NCI-H2171 (cell line): ENCODE measurements around the gene GGT5.

Experiments used
- DNase-seq: peaks from one replicate; lab custom pipeline; 2025; lab: John Stamatoyannopoulos, UW

The GGT5 gene

GRCh38 chr22:24181996-24182899 lies 62.6 kb downstream of the GGT5 start:
- DNase-seq: no peak

DNA sequence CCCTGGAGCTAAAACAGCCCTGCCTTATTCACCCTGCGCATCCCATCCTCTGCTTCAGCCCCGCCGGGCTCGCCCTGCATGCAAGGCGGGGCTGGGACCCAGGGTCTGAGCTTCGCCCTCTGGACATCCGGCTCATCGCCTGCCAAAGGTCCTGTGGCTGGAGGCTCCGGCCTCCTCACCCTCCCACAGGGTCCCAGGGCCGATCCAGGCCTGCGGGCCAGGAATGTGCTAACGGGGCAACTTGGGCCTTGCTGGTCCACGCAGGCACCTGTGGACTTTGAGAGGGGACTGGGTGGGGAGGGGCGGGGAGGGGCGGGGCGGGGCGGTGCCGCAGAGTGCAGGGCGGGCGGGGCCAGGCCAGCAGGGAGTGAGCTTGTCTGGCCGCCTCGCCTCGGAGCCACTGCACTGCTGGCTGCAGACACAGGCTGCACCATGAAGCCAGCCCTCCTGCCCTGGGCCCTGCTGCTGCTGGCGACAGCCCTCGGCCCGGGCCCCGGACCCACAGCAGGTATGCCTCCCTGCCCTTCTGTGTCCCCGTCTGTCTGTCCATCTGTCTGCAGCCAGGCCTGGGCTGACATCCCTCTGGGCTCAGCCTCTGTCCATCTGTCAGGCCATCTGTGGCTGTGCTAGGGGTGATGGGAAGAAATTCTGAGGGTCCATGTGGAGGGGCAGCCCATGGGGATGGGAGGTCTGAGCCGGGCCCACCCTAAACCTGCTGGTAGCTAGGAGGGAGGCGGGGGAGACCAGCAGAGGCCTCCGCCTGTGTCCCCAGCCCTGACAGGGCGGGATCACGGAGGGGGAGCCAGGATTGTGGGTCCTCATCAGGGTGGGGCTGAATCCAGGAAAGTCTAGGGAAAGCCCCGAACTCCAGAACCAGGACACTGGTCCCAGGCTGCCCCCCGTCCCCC lies 63.5 kb downstream of the GGT5 start, which contains the start of gene SUSD2:
SUSD2 (plus strand) TSS at position 400 of the 908 bp plus-strand sequence; CDS start at position 433, 33 bp downstream.
- DNase-seq: no peak

DNA sequence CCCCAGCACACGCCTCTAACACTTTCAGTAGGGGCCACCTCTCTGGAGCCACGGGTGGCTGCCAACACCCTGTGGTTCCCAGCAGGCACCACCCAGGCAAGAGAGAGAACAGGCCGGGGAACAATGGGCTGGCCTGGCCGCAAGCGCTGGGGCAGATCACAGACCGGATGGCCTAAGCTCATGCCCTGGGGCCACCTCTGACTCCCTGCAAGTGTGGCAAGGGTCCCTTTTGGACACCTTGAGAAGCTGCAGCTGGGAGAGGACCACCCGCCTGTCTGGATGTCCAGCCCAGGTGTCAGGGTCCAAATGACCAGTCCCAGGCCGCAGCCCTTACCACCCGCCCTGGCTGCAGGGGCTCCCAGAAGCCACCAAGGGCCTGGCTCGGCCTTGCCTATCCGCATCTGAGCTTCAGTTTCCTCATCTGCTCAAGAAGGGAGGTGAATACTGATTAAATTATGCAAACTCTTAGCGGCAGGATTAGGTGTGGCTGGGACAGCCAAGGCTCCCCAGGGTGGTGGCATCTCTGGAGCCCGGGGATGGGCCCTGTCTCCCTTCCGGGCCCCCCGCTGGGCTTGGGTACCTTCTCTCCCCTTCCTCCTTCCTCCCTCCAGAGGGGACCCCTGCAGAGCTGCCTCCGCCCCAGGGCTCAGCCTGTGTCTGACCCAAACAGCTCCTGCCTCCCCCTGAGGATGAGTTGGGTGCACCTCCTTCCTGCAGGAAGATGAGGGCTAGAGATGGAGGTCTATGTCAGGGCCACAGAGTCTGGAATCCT lies 64.4 kb downstream of the GGT5 start:
- no peak for DNase-seq

DNA sequence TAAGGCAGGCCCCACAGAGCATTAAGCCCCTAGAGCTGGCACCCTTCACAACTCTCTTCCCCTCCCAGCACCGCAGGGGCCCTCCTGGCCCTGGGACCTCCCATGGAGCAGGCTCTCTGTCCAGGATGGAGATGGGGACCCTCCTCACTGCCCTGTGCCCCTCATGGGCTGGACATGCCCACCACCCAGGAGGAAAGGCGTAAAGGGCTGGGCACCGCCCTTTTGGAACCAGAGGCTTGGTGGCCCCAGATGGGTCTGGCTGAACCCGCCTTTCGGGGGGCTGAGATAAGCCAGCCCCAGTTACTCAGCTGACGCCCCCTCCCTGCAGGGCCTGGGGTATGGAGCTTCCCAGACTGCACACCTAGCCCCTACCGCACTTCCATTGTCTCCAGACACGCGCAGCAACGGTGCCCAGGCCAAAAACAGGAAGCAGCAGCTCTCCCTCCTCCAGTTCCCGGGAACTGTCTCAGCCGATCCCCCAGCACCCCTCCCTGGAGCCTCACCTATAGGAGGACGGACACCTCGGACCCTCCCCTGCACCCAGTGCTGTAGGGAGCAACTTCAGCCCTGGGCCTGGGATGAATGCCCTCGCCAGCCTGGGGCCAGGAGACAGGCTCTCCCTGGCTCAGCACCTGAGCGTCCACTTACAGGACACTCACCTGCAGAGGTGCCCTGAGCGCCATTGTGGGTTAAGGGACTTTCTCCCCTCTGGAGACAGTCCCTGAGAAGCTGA lies 65.2 kb downstream of the GGT5 start:
- no peak for DNase-seq

- no peak for DNase-seq
Observed at GRCh38 chr22:24178502-24179440, 66.1 kb downstream of the GGT5 start.

GRCh38 chr22:24178021-24178431 lies 66.9 kb downstream of the GGT5 start:
- DNase-seq: no peak

DNA sequence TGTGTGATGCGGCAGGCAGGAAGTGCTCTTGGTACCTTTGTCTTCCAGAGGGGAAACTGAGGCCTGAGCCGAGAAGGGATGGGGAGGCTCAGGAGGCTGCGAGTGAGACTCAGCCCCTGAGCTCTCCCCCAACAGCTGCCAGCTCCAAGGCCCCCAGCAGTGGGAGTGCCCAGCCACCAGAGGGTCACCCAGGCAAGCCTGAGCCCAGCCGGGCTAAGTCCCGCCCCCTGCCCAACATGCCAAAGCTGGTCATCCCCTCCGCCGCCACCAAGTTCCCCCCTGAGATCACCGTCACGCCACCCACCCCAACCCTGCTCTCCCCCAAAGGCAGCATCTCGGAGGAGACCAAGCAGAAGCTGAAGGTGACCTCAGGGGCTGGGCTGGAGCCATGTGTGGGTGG lies 67.4 kb downstream of the GGT5 start:
- no peak for DNase-seq

DNA sequence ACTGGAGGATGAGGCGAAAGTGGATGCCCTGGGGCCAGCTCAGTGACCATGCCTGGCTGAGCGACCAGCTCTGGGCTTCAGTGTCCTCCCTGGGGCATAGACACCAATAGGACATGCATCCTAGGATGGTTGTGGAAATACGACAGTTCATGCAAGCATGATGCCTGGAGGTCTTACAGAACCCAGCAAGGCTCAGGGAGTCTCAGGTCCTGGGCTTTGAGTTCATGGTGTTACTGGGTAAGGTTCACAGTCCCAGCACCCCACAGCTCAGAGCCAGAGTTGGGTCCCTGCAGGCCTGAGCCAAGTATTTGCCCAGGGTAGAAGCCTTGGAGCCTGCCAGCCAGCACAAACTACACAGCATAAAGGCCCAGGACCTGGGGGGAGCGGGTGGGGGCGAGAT lies 67.8 kb downstream of the GGT5 start:
- DNase-seq: no peak

GRCh38 chr22:24176630-24177029 lies 68.3 kb downstream of the GGT5 start:
- DNase-seq: no peak

GRCh38 chr22:24176040-24176439 lies 68.8 kb downstream of the GGT5 start:
- DNase-seq: no peak

GRCh38 chr22:24175160-24175808 lies 69.6 kb downstream of the GGT5 start:
- no peak for DNase-seq

DNA sequence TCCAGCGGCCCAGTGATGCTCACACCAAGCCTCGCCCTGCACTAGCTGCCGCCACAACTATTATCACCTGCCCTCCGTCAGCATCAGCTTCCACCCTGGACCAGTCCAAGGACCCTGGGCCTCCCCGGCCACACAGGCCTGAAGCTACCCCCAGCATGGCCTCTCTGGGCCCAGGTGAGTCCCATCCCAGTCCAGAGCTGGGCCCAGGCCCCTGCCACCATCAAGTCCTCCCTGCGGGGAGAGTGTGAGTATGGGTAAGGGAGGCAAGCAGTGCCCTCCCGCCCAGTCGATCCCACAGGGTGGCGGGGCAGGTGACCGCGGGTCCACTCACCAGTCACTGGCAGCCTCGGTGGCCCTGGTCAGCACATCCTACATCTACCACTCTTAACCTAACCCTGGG lies 73.1 kb downstream of the GGT5 start:
- DNase-seq: no peak

GRCh38 chr22:24170632-24171031 lies 74.2 kb downstream of the GGT5 start:
- no peak for DNase-seq

GRCh38 chr22:24170188-24170587 lies 74.7 kb downstream of the GGT5 start:
- DNase-seq: no peak
